Stomach (tissue), 4 donors: ENCODE data around the gene FRMD5.

Experiments
- CTCF ChIP-seq, 7 experiments: fragments of 450-650 bp in 4 of 7; fragments of 200-600 bp in 3 of 7; sonication (generic) in 3 of 7; IDR thresholded peaks; one replicate each; pipeline ENCODE4 v1.5.1; 2016 to 2019; ENCODE audit warnings: antibody characterized with exemption in 7 of 7, control low read depth in 2 of 7, mild to moderate bottlenecking in 1 of 7
- EP300 ChIP-seq: sonication (generic); formaldehyde crosslinking; IDR thresholded peaks from one replicate; pipeline ENCODE4 v1.6.1; 2017; ENCODE audit warnings: antibody characterized with exemption
- POLR2A ChIP-seq, 4 donors: fragments of 450-650 bp; IDR thresholded peaks; one replicate each; pipeline ENCODE4 v1.6.1; 2016; ENCODE audit warnings: antibody characterized with exemption in 4 of 4, control low read depth in 2 of 4, mild to moderate bottlenecking in 1 of 4, moderate library complexity in 1 of 4
- POLR2AphosphoS5 ChIP-seq, 3 donors: sonication (generic); formaldehyde crosslinking; IDR thresholded peaks; one replicate each; pipeline ENCODE4 v1.6.1; 2016; ENCODE audit warnings: antibody characterized with exemption in 3 of 3

GRCh38 chr15:43941071-43941470, 254.0 kb downstream of the FRMD5 start:
- TF ChIP-seq CTCF (IDR thresholded peaks at IDR 0.05): no peak
- TF ChIP-seq POLR2A (IDR thresholded peaks at IDR 0.05): no peak
- TF ChIP-seq EP300: no peak
- TF ChIP-seq POLR2AphosphoS5 (IDR thresholded peaks at IDR 0.05): no peak
